Brain microvascular endothelial cell (primary cell): ENCODE data around the gene LMF2.

Source experiments
- DNase-seq: peaks from one replicate; pipeline ENCODE4 v3.0.0-alpha.2; 2020
- H3K27ac ChIP-seq: fragments of 250-450 bp; sonication (Bioruptor Pico); 2 replicates; pipeline ENCODE4 v1.5.1; 2020; ENCODE audit warnings: mild to moderate bottlenecking, moderate library complexity
- H3K27me3 ChIP-seq: fragments of 250-450 bp; sonication (Bioruptor Pico); replicated peaks from 2 replicates; pipeline ENCODE4 v1.5.1; 2020; ENCODE audit warnings: mild to moderate bottlenecking
- H3K36me3 ChIP-seq: fragments of 250-450 bp; sonication (Bioruptor Pico); replicated peaks from 2 replicates; pipeline ENCODE4 v1.5.1; 2020; ENCODE audit warnings: mild to moderate bottlenecking
- H3K4me3 ChIP-seq: 2 replicates; pipeline ENCODE4 v1.5.1; 2011; ENCODE audit warnings: low read depth, mild to moderate bottlenecking, control low read depth, low read length, moderate library complexity
- CTCF ChIP-seq: IDR thresholded peaks from 2 replicates; pipeline ENCODE4 v1.5.1; 2011; ENCODE audit warnings: low read depth, mild to moderate bottlenecking, moderate library complexity, low read length, control low read depth, inconsistent platforms; ENCODE audit errors: missing control alignments
- in situ Hi-C: cut with HindIII; loops from 2 replicates; pipeline ENCODE4 v1.10.0; 2017; ENCODE audit warnings: low sequenced_read_pairs, low pct_ligation_motif_present

Gene LMF2

DNA sequence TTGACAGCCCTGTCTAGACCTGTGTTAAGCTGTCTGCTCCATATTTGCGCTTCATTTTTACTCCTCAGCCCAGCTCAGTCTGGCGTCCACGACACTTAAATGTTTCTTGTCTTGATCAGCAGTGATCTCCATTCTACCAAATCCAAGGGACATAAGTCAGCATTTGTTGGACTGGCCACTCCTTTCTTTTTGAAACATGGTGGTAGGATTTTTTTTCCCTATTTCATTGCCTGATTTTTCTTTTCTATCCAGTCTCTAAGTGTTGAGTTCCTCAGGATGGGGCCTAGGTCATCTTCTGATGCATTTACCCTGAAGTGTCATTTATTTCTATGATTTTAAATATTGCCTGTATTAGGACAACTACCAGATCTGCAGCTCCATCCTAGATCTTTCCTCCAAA is 1.4 kb upstream of the LMF2 start:
- in situ Hi-C loops: no loop called here
- no peak for TF ChIP-seq CTCF
- Histone ChIP-seq H3K27ac (peak overlapping the region; percentile 60), H3K36me3 (peaks cover 16% of the 10 kb centered on the region), H3K27me3 (no peaks in the 10 kb centered on the region), H3K4me3 (peak overlapping the region; percentile 82)
- DNase-seq: no peak

GRCh38 chr22:50507991-50508884 is 736 bp upstream of the LMF2 start, which contains the start of gene NCAPH2:
TSS of gene NCAPH2 (plus strand) at chr22:50508224. CDS start at chr22:50508338, 114 bp downstream.
- Histone ChIP-seq H3K4me3 (peak within 1 kb of the TSS; percentile 98), H3K36me3 (peaks cover 16% of the 10 kb centered on the region), H3K27ac (peak within 1 kb of the TSS; percentile 63), H3K27me3 (no peaks in the 10 kb centered on the region)
- in situ Hi-C loops: no loop called here
- TF ChIP-seq CTCF: no peak
- DNase-seq: peak; percentile 88

DNA sequence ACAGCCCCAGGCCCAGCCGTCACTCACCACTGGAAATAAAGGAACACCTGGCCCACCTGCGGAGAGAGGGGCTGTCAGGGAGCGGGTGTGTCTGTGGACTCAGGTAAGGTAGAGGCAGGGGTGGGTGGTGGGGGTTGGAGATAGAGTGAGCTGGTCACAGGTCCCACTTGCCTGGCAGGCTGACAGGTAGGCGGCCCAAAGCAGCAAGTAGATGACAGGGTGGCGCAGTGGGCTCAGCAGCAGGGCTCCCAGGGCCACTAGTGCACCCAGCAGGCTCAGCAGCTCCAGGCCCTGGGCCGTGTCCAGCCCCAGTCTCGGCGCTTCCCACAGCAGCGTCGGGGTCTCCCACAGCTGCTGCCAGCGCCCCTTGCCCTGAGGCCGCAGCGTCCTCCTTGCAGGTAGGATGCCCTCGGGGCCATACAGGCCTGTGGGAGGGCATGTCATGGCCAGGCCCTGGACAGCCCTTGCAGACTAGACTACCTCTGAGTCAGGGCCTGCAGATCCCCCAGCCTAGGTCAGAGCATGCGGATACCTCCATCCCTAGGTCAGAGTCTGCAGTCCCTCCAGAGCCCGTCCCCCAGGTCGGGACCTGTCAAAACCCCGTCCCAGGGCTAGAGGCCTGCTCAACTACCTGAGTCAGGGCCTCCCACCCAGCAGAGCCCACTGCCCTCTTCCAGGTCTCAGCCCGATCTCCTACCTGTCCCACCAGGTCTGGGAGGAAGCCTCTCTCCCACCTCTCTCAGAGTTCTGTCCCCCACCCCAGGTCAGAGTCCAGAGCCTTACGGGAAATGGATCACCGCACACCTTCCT is 686 bp downstream of the LMF2 start:
- no peak for TF ChIP-seq CTCF

DNA sequence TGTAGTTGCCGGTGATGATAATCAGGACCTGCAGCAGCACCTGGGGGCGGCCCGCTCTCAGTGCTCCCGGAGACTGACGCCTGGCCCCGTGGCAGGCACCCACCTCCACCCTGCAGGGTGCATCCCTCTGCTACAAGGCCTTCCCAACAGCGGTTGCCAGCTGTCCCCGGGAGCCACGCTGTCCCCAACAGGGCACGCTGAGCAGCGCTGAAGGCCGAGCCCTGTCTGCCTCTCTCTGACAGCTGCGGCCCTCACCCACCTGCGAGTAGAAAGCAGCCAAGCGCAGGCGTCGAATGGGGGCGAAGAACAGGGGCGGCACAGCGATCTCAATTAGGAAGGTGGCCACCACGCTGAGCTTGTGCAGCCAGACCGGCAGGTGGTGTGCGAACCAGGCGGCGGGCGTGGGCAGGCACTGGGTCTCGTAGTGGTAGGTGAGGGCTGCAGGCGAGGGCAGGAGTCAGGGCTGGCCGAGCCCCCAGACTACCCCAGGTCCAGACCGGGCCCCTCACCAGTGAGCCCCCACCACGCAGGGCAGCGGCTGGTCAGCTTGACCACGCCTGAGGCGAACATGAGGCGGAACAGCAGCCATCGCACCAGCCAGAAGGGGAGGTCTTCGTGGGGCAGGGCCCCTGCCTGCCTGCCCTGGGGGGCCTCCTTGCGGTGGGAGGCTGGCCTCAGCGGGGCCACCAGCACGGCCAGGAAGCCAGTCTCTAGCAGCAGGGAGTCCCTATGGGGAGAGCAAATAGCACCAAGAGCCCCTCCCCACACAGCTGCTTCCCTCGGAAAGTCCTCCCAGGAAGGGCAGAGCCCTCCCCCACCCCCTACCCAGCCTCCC is 1.5 kb downstream of the LMF2 start:
- Histone ChIP-seq H3K27ac (no peak overlapping the region), H3K27me3 (no peaks in the 10 kb centered on the region), H3K4me3 (peak overlapping the region; percentile 98), H3K36me3 (peaks cover 25% of the 10 kb centered on the region)
- in situ Hi-C loops: no loop called here
- no peak for DNase-seq
- TF ChIP-seq CTCF: no peak

More for the DNA sequence above, 686 bp downstream of the LMF2 start:
- peak overlapping the region; percentile 98 for H3K4me3 ChIP-seq
- in situ Hi-C loops: no loop called here
- peaks cover 25% of the 10 kb centered on the region for H3K36me3 ChIP-seq
- peak overlapping the region; percentile 63 for H3K27ac ChIP-seq
- no peak for DNase-seq
- no peaks in the 10 kb centered on the region for H3K27me3 ChIP-seq

DNA sequence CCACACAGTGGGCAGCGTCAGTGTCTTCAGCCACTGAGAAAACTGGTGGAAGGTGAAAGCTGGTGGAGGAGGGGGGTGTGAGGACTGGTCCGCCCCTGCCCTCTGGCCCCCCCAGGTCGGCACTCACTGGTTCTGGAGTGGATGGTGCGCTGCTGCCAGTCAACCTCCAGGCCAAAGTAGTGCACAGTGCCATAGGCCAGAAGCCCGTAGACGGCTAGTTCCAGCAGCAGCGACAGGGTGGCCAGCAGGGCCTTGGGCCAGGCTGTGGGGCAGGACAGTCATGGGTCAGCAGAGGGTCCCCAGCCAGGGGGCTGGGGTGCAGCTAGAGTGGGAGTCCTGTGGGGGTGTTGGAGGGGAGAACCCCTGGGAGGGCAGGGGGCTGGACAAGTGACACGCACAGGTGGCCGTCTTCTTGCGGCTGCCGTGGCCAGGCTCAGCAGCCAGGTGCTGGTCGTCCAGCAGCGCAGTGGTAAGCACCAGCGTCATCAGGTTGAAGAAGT is 2.2 kb downstream of the LMF2 start:
- in situ Hi-C loops: no loop called here
- no peak for TF ChIP-seq CTCF
- no peak for DNase-seq
- Histone ChIP-seq H3K36me3 (peaks cover 25% of the 10 kb centered on the region), H3K27me3 (no peaks in the 10 kb centered on the region), H3K27ac (no peak overlapping the region), H3K4me3 (no peak overlapping the region)
